Measurements from ENCODE around the gene L2HGDH. TPM values are rescaled to one million over a fixed set of nuclear protein-coding genes. Genes with fewer than 3 reads are reported as not detected.

Gene L2HGDH
- polyA plus RNA-seq, 3 donors from 2014 or later: 2.4 to 6.4 (median 3.5) TPM

- H3K36me3 Mint-ChIP-seq: peaks cover 4 to 18% (median 8%) of the 10 kb centered on the region in 3 donors
- no peaks in the 10 kb centered on the region for H3K27me3 Mint-ChIP-seq (ENCODE audit: low read depth in 3 of 3)
- no peaks in the 10 kb centered on the region for H3K9me3 Mint-ChIP-seq
- H3K27ac Mint-ChIP-seq: peak overlapping the region in 3 of 6 donors; percentile 38 to 70 (median 43)
- no peak overlapping the region for H3K4me3 Mint-ChIP-seq
- DNase-seq: no peak
- H3K4me1 Mint-ChIP-seq: peaks cover 4 to 15% of the 10 kb centered on the region in 2 donors
These were observed 35.5 kb upstream of the L2HGDH start for GRCh38 chr14:50347521-50347920.

DNA sequence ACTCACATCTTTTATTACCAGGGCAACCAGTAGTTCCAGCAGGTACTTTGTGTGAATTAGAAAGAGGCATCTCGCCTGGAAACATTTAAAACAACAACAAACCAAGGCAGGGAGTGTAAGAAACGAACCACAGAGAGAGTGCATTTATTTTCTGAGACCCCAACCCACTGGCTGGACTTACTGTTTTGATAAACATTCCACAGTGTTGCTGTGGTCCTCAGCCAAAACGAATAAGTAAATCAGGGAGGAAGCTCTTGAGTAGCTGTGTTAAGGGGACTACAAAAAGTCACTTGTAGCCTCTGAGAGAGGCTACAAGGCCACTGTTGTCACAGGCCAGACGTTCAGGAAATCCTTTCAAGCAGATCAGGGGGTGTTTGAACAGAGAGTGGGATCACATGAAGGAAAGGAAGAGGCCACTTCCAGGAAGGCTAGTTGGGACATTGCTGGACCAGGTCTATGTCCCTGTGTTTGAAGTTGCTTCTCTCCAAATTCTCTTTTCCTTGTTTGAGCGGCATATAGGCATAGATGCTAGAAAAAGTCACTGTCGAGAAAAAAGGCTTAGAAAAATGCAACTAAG, 33.9 kb upstream of the L2HGDH start:
- Mint-ChIP-seq H3K9me3 (no peaks in the 10 kb centered on the region), H3K4me1 (peaks cover 5 to 17% of the 10 kb centered on the region in 2 donors), H3K27ac (peak overlapping the region in 2 of 6 donors; percentile 8 to 60), H3K4me3 (no peak overlapping the region), H3K27me3 (ENCODE audit: low read depth in 3 of 3) (no peaks in the 10 kb centered on the region), H3K36me3 (peaks cover under 1 to 16% (median 6%) of the 10 kb centered on the region in 3 donors)
- DNase-seq: no peak

GRCh38 chr14:50344876-50345563, 33.0 kb upstream of the L2HGDH start:
- DNase-seq: no peak
- Mint-ChIP-seq H3K4me1 (peaks cover 5 to 17% of the 10 kb centered on the region in 2 donors), H3K27me3 (ENCODE audit: low read depth in 3 of 3) (no peaks in the 10 kb centered on the region), H3K9me3 (no peaks in the 10 kb centered on the region), H3K27ac (peak overlapping the region in 1 of 6 donors; percentile 10), H3K36me3 (peaks cover 0 to 14% (median 8%) of the 10 kb centered on the region in 3 donors), H3K4me3 (no peak overlapping the region)

DNA sequence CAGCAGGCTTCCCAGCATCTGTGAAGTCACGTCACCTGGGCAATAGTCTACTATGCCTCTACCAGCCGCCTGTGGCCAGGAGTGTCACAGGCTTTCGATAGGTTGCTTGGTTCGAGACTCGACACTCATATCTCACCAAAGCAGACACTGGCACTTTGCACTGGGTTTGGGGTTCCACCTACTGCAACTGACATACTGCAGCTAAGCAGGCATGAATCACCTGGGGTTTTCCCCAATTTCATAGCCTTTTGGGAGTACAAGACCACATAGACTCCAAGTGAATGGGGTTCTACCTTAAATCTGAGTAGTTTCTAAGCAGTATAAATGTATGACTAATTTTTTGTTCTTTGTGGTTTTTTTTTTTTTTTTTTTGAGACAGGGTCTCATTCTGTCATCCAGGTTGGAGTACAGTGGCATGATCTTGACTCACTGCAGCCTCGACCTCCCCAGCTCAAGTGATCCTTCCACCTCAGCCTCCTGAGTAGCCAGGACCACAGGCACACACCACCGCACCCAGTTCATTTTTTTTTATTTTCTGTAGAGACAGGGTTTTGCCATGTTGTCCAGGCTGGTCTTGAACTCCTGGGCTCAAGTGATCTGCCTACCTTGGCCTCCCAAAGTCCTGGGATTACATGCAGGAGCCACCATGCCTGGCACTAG, 32.2 kb upstream of the L2HGDH start:
- no peak for DNase-seq
- no peaks in the 10 kb centered on the region for H3K27me3 Mint-ChIP-seq (ENCODE audit: low read depth in 3 of 3)
- H3K27ac Mint-ChIP-seq: no peak overlapping the region
- H3K9me3 Mint-ChIP-seq: no peaks in the 10 kb centered on the region
- peaks cover 5 to 17% of the 10 kb centered on the region in 2 donors for H3K4me1 Mint-ChIP-seq
- peaks cover 0 to 14% (median 8%) of the 10 kb centered on the region in 3 donors for H3K36me3 Mint-ChIP-seq
- no peak overlapping the region for H3K4me3 Mint-ChIP-seq

DNA sequence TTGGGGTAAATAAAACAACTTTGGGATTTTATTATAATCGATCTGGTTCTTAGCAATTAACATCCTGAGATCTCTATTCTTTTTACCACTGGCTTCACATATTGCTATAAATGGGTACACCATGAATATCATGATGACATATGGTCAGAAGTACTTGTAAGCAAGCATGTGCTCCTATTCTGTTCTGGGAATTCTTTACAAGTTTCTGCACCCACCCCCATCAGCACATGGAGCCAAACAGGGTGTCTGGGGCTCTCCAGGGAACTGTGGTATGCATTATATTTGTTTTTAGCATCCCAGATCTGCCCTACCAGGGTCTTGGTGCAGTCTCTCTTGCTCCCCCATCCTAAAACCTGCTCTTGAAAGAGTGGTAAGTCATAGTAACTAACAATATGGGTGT, 31.4 kb upstream of the L2HGDH start:
- no peak for DNase-seq
- Mint-ChIP-seq H3K4me3 (no peak overlapping the region), H3K4me1 (peaks cover 5 to 17% of the 10 kb centered on the region in 2 donors), H3K27ac (peak overlapping the region in 2 of 6 donors; percentile 13 to 20), H3K9me3 (no peaks in the 10 kb centered on the region), H3K27me3 (ENCODE audit: low read depth in 3 of 3) (no peaks in the 10 kb centered on the region), H3K36me3 (peaks cover 4 to 8% (median 6%) of the 10 kb centered on the region in 3 donors)

- peaks cover 5 to 17% of the 10 kb centered on the region in 2 donors for H3K4me1 Mint-ChIP-seq
- H3K27me3 Mint-ChIP-seq (ENCODE audit: low read depth in 3 of 3): no peaks in the 10 kb centered on the region
- peak overlapping the region in 4 of 6 donors; percentile 52 to 85 (median 59) for H3K27ac Mint-ChIP-seq
- H3K36me3 Mint-ChIP-seq: peaks cover 4 to 8% (median 6%) of the 10 kb centered on the region in 3 donors
- no peaks in the 10 kb centered on the region for H3K9me3 Mint-ChIP-seq
- DNase-seq: peak; percentile 58 to 69 (median 63)
- peak overlapping the region in 4 of 5 donors; percentile 21 to 67 (median 24) for H3K4me3 Mint-ChIP-seq
These were observed 30.4 kb upstream of the L2HGDH start for GRCh38 chr14:50342221-50343078.

DNA sequence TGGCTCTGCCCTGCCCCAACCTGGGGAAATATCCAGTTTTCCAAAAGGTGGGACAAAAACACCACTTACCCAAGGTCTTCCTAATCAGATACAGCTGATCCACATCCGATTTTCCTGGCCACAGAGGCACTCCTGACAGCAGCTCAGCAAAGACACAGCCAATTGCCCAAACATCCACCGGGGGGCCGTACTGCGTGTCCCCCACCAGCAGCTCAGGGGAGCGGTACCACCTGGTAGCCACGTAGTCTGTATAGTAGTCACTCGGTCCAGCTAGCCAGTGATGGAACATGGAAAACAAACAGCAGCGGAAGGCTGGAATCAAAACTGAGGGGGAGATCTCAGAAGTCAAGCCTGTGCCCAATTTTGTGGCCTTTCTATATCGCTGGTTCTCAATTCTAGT, 28.9 kb upstream of the L2HGDH start:
- Mint-ChIP-seq H3K36me3 (peaks cover 4 to 8% (median 4%) of the 10 kb centered on the region in 3 donors), H3K4me3 (no peak overlapping the region), H3K9me3 (no peaks in the 10 kb centered on the region), H3K27me3 (ENCODE audit: low read depth in 3 of 3) (no peaks in the 10 kb centered on the region), H3K27ac (no peak overlapping the region), H3K4me1 (peaks cover 12 to 25% of the 10 kb centered on the region in 2 donors)
- no peak for DNase-seq

DNA sequence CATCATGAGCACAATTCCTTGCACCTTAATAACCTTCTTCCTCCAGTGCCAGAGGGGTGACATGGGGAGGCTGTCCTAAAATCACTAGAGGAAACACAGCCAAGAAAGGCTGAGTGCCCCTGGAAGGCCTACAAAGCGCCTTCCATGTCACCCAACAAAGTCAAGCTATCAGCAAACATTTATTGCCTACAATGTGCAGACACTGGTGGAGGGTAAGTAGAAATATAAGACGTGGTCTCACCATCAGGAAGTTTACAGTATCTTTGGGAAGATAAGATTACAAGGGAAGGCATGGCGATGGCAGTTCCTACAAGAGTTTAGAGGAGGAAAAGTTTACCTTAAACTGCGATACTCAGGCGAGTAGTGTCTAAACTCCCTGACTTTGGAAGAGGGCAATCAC, 28.0 kb upstream of the L2HGDH start:
- Mint-ChIP-seq H3K4me1 (peaks cover 19 to 32% of the 10 kb centered on the region in 2 donors), H3K9me3 (no peaks in the 10 kb centered on the region), H3K27ac (peak overlapping the region in 3 of 6 donors; percentile 26 to 31 (median 30)), H3K27me3 (ENCODE audit: low read depth in 3 of 3) (no peaks in the 10 kb centered on the region), H3K4me3 (no peak overlapping the region), H3K36me3 (peaks cover 2 to 7% (median 4%) of the 10 kb centered on the region in 3 donors)
- no peak for DNase-seq

- Mint-ChIP-seq H3K27ac (peak overlapping the region in 2 of 6 donors; percentile 26 to 50), H3K4me3 (no peak overlapping the region), H3K27me3 (ENCODE audit: low read depth in 3 of 3) (no peaks in the 10 kb centered on the region), H3K9me3 (no peaks in the 10 kb centered on the region), H3K36me3 (peaks cover 2 to 9% (median 4%) of the 10 kb centered on the region in 3 donors), H3K4me1 (peaks cover 19 to 32% of the 10 kb centered on the region in 2 donors)
- DNase-seq: no peak
These were observed 27.3 kb upstream of the L2HGDH start for GRCh38 chr14:50339178-50339804.

GRCh38 chr14:50338587-50338986, 26.6 kb upstream of the L2HGDH start:
- H3K9me3 Mint-ChIP-seq: no peaks in the 10 kb centered on the region
- peaks cover 2 to 9% (median 4%) of the 10 kb centered on the region in 3 donors for H3K36me3 Mint-ChIP-seq
- no peaks in the 10 kb centered on the region for H3K27me3 Mint-ChIP-seq (ENCODE audit: low read depth in 3 of 3)
- H3K4me1 Mint-ChIP-seq: peaks cover 19 to 27% of the 10 kb centered on the region in 2 donors
- no peak overlapping the region for H3K4me3 Mint-ChIP-seq
- no peak for DNase-seq
- H3K27ac Mint-ChIP-seq: peak overlapping the region in 1 of 6 donors; percentile 26

GRCh38 chr14:50335989-50336824, 24.2 kb upstream of the L2HGDH start:
- Mint-ChIP-seq H3K27me3 (ENCODE audit: low read depth in 3 of 3) (no peaks in the 10 kb centered on the region), H3K4me1 (peaks cover 21 to 23% of the 10 kb centered on the region in 2 donors), H3K36me3 (peaks cover 8 to 15% (median 11%) of the 10 kb centered on the region in 3 donors), H3K9me3 (no peaks in the 10 kb centered on the region), H3K4me3 (peak overlapping the region; percentile 41 to 80 (median 50)), H3K27ac (peak overlapping the region; percentile 13 to 85 (median 76))
- no peak for DNase-seq

DNA sequence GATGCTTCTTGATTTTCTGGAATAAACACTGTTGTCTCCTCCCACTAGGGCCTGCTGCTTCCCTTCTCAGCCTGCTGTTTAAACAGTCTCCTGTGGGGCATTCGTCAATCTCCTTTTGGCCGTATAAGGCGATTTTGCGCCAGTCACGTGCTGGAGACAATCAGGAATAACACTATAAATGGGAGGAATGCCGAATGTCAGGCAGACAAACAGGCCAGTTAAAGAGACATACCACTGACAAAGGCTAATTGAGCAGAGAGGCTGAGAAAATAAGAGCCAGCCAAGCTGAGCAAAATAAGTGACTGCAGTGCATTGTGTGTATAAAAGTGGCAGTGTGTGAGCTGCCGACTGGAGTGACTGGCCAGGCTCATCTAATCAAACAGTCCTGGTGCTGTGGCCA, 23.4 kb upstream of the L2HGDH start:
- H3K9me3 Mint-ChIP-seq: no peaks in the 10 kb centered on the region
- DNase-seq: no peak
- H3K27me3 Mint-ChIP-seq (ENCODE audit: low read depth in 3 of 3): no peaks in the 10 kb centered on the region
- peak overlapping the region in 2 of 5 donors; percentile 79 to 80 for H3K4me3 Mint-ChIP-seq
- peak overlapping the region in 2 of 6 donors; percentile 44 to 53 for H3K27ac Mint-ChIP-seq
- peaks cover 8 to 11% (median 11%) of the 10 kb centered on the region in 3 donors for H3K36me3 Mint-ChIP-seq
- H3K4me1 Mint-ChIP-seq: peaks cover 21 to 23% of the 10 kb centered on the region in 2 donors

Data from immature natural killer cell (primary cell).